Non-pigmented ciliary epithelial cell (primary cell): Measurements from ENCODE around the gene IL21.
"Not testable (repeated sequence)": the region's sequence is repeated elsewhere in the genome, so short reads cannot be mapped to it uniquely, and the experiment has no call there.

ENCODE experiments used
- DNase-seq: peaks from one replicate; pipeline ENCODE4 v3.0.0-alpha.2; 2010; ENCODE audit warnings: low read depth

Gene IL21

GRCh38 chr4:122621016-122621507, at the start of gene IL21:
Gene IL21 (minus strand): TSS chr4:122621066. CDS start chr4:122621011, 55 bp downstream.
- no peak for DNase-seq

- DNase-seq: no peak
Observed at GRCh38 chr4:122669911-122670738, 49.3 kb upstream of the IL21 start.

- DNase-seq: no peak
Observed at GRCh38 chr4:122668241-122668640, 47.4 kb upstream of the IL21 start.

- peak; percentile 80 for DNase-seq
Observed at GRCh38 chr4:122666527-122667245, 45.8 kb upstream of the IL21 start.

GRCh38 chr4:122665161-122665929, 44.5 kb upstream of the IL21 start:
- DNase-seq: no peak

- DNase-seq: no peak
Observed at GRCh38 chr4:122663814-122664610, 43.1 kb upstream of the IL21 start.

- DNase-seq: no peak
Observed at GRCh38 chr4:122663291-122663690, 42.4 kb upstream of the IL21 start.

- no peak for DNase-seq
Observed at GRCh38 chr4:122662701-122663100, 41.8 kb upstream of the IL21 start.

- no peak for DNase-seq
Observed at GRCh38 chr4:122661176-122662160, 40.6 kb upstream of the IL21 start.

- DNase-seq: no peak
Observed at GRCh38 chr4:122658818-122659295, 38.0 kb upstream of the IL21 start.

- no peak for DNase-seq
Observed at GRCh38 chr4:122658377-122658776, 37.5 kb upstream of the IL21 start.

- no peak for DNase-seq
Observed at GRCh38 chr4:122657553-122657952, 36.7 kb upstream of the IL21 start.

GRCh38 chr4:122656583-122656982, 35.7 kb upstream of the IL21 start:
- not testable (repeated sequence) for DNase-seq

GRCh38 chr4:122652379-122652778, 31.5 kb upstream of the IL21 start:
- DNase-seq: no peak

GRCh38 chr4:122650148-122650547, 29.3 kb upstream of the IL21 start:
- no peak for DNase-seq

- no peak for DNase-seq
Observed at GRCh38 chr4:122647656-122648055, 26.8 kb upstream of the IL21 start.

GRCh38 chr4:122643257-122643656, 22.4 kb upstream of the IL21 start:
- DNase-seq: no peak

- DNase-seq: no peak
Observed at GRCh38 chr4:122639181-122639580, 18.3 kb upstream of the IL21 start.

- no peak for DNase-seq
Observed at GRCh38 chr4:122636697-122637096, 15.8 kb upstream of the IL21 start.

- DNase-seq: no peak
Observed at GRCh38 chr4:122635205-122635604, 14.3 kb upstream of the IL21 start.
